Activated naive CD8-positive, alpha-beta T cell treated with anti-CD3 and anti-CD28 coated beads, Interleukin-2, amount 50 U/mL, for 16 hours (primary cell): ENCODE data around the gene TH.

Experiments used
- DNase-seq: peaks from one replicate; pipeline ENCODE4 v3.0.0-alpha.2; 2020; ENCODE audit warnings: low read depth, low spot score

Gene TH

GRCh38 chr11:2208691-2209369 is 37.2 kb upstream of the TH start:
- no peak for DNase-seq

- no peak for DNase-seq
Measured at GRCh38 chr11:2207773-2208621, 36.4 kb upstream of the TH start.

GRCh38 chr11:2207212-2207611 is 35.6 kb upstream of the TH start:
- DNase-seq = no peak

GRCh38 chr11:2205981-2206690 is 34.5 kb upstream of the TH start:
- no peak for DNase-seq

GRCh38 chr11:2205214-2205720 is 33.7 kb upstream of the TH start:
- no peak for DNase-seq

- DNase-seq = no peak
Measured at GRCh38 chr11:2204361-2205213, 33.0 kb upstream of the TH start.

GRCh38 chr11:2203440-2204259 is 32.0 kb upstream of the TH start:
- DNase-seq = no peak

GRCh38 chr11:2202900-2203439 is 31.4 kb upstream of the TH start:
- no peak for DNase-seq

- no peak for DNase-seq
Measured at GRCh38 chr11:2202071-2202899, 30.7 kb upstream of the TH start.

- no peak for DNase-seq
Measured at GRCh38 chr11:2201542-2201941, 29.9 kb upstream of the TH start.

- DNase-seq = no peak
Measured at GRCh38 chr11:2200957-2201519, 29.4 kb upstream of the TH start.

GRCh38 chr11:2200536-2200935 is 28.9 kb upstream of the TH start:
- DNase-seq = no peak

- DNase-seq = no peak
Measured at GRCh38 chr11:2199466-2200341, 28.1 kb upstream of the TH start.

- DNase-seq = no peak
Measured at GRCh38 chr11:2198621-2199365, 27.2 kb upstream of the TH start.

GRCh38 chr11:2197771-2198520 is 26.3 kb upstream of the TH start:
- no peak for DNase-seq

GRCh38 chr11:2196970-2197770 is 25.6 kb upstream of the TH start:
- peak; percentile 51 for DNase-seq
